H9 (cell line): Measurements from ENCODE around the gene MAML3. TPM values are rescaled to one million over a fixed set of nuclear protein-coding genes. Genes with fewer than 3 reads are reported as not detected.

Experiments
- DNase-seq: peaks from one replicate; pipeline ENCODE4 v3.0.0-alpha.2; 2017
- H2AFZ ChIP-seq: one replicate; pipeline ENCODE4 v1.6.1; 2013; ENCODE audit warnings: mild to moderate bottlenecking, low read length, control low read depth, moderate library complexity
- H2AK5ac ChIP-seq: 2 replicates; pipeline ENCODE4 v1.6.1; 2013; ENCODE audit warnings: low read length, control low read depth, mixed read lengths; ENCODE audit not compliant: insufficient read length
- H2BK120ac ChIP-seq: one replicate; pipeline ENCODE4 v1.6.1; 2013; ENCODE audit warnings: low read depth, mild to moderate bottlenecking, low read length, control low read depth, inconsistent platforms; ENCODE audit not compliant: poor library complexity, severe bottlenecking
- H2BK12ac ChIP-seq: 2 replicates; pipeline ENCODE4 v1.6.1; 2013; ENCODE audit warnings: low read length, control low read depth, mixed read lengths, low read depth; ENCODE audit not compliant: insufficient read length
- H2BK15ac ChIP-seq: 2 replicates; pipeline ENCODE4 v1.6.1; 2013; ENCODE audit warnings: low read depth, low read length, control low read depth
- H2BK20ac ChIP-seq: one replicate; pipeline ENCODE4 v1.6.1; 2013; ENCODE audit warnings: low read depth, mild to moderate bottlenecking, low read length, control low read depth, inconsistent platforms; ENCODE audit not compliant: poor library complexity, severe bottlenecking
- H2BK5ac ChIP-seq: 2 replicates; pipeline ENCODE4 v1.6.1; 2013; ENCODE audit warnings: low read length, control low read depth, mixed read lengths; ENCODE audit not compliant: insufficient read length
- H3K14ac ChIP-seq: 2 replicates; pipeline ENCODE4 v1.6.1; 2013; ENCODE audit warnings: low read length, control low read depth; ENCODE audit not compliant: insufficient read depth
- H3K18ac ChIP-seq: 2 replicates; pipeline ENCODE4 v1.6.1; 2013; ENCODE audit warnings: low read depth, mild to moderate bottlenecking, mixed read lengths, low read length, control low read depth; ENCODE audit not compliant: insufficient read length
- H3K23ac ChIP-seq: 2 replicates; pipeline ENCODE4 v1.6.1; 2013; ENCODE audit warnings: low read length, control low read depth, mixed read lengths, low read depth; ENCODE audit not compliant: insufficient read length
- H3K23me2 ChIP-seq: 2 replicates; pipeline ENCODE4 v1.6.1; 2013; ENCODE audit warnings: low read depth, mild to moderate bottlenecking, mixed read lengths, low read length, control low read depth; ENCODE audit not compliant: insufficient read length, poor library complexity, severe bottlenecking
- H3K27ac ChIP-seq: 2 replicates; pipeline ENCODE4 v1.5.1; 2013; ENCODE audit warnings: low read length, control low read depth, mixed read lengths, low read depth; ENCODE audit not compliant: insufficient read length
- H3K27me3 ChIP-seq: 2 replicates; pipeline ENCODE4 v1.6.1; 2013; ENCODE audit warnings: low read length, control low read depth, inconsistent platforms; ENCODE audit not compliant: insufficient read depth
- H3K4ac ChIP-seq: 2 replicates; pipeline ENCODE4 v1.6.1; 2013; ENCODE audit warnings: low read depth, mild to moderate bottlenecking, control low read depth, inconsistent platforms, low read length, moderate library complexity
- H3K4me1 ChIP-seq: 2 replicates; pipeline ENCODE4 v1.6.1; 2013; ENCODE audit warnings: low read length, control low read depth, inconsistent platforms; ENCODE audit not compliant: insufficient read depth
- H3K4me2 ChIP-seq: 2 replicates; pipeline ENCODE4 v1.6.1; 2013; ENCODE audit warnings: low read length, control low read depth, mixed read lengths; ENCODE audit not compliant: insufficient read length, insufficient read depth
- H3K56ac ChIP-seq: 2 replicates; pipeline ENCODE4 v1.6.1; 2013; ENCODE audit warnings: low read depth, mild to moderate bottlenecking, mixed read lengths, low read length, control low read depth; ENCODE audit not compliant: insufficient read length
- H3K79me1 ChIP-seq: 2 replicates; pipeline ENCODE4 v1.6.1; 2013; ENCODE audit warnings: low read depth, mild to moderate bottlenecking, moderate library complexity, low read length, control low read depth, inconsistent platforms; ENCODE audit not compliant: insufficient read depth, poor library complexity, severe bottlenecking
- H3K79me2 ChIP-seq: 2 replicates; pipeline ENCODE4 v1.6.1; 2013; ENCODE audit warnings: low read length, control low read depth, inconsistent platforms; ENCODE audit not compliant: insufficient read depth
- H3K9ac ChIP-seq: 2 replicates; pipeline ENCODE4 v1.6.1; 2013; ENCODE audit warnings: low read length, control low read depth, mixed read lengths; ENCODE audit not compliant: insufficient read length; ENCODE audit errors: extremely low read depth
- H3K9me3 ChIP-seq: one replicate; pipeline ENCODE4 v1.6.1; 2013; ENCODE audit warnings: low read depth, low read length, inconsistent platforms; ENCODE audit not compliant: control insufficient read depth
- H3T11ph ChIP-seq: one replicate; pipeline ENCODE4 v1.6.1; 2013; ENCODE audit warnings: mild to moderate bottlenecking, low read length, control low read depth, inconsistent platforms
- H4K20me1 ChIP-seq: one replicate; pipeline ENCODE4 v1.6.1; 2013; ENCODE audit not compliant: control insufficient read depth, insufficient read length, insufficient read depth
- H4K5ac ChIP-seq: 2 replicates; pipeline ENCODE4 v1.6.1; 2013; ENCODE audit warnings: low read depth, mild to moderate bottlenecking, mixed read lengths, low read length, control low read depth; ENCODE audit not compliant: insufficient read length
- H4K8ac ChIP-seq: replicated peaks from 2 replicates; pipeline ENCODE4 v1.6.1; 2013; ENCODE audit warnings: low read length, control low read depth, mixed read lengths, low read depth; ENCODE audit not compliant: insufficient read length
- H4K91ac ChIP-seq: 2 replicates; pipeline ENCODE4 v1.6.1; 2013; ENCODE audit warnings: low read depth, mild to moderate bottlenecking, moderate library complexity, mixed read lengths, low read length, control low read depth; ENCODE audit not compliant: insufficient read length
- H3K27ac Mint-ChIP-seq, 3 experiments: 2 replicates in 2 of 3; 3 replicates in 1 of 3; pipeline ENCODE4 v1.8.0; 2020 to 2021; ENCODE audit warnings: mixed read lengths in 3 of 3, mild to moderate bottlenecking in 1 of 3, moderate library complexity in 1 of 3
- H3K27me3 Mint-ChIP-seq: 2 replicates; pipeline ENCODE4 v1.8.0; 2021; ENCODE audit warnings: low read depth, mild to moderate bottlenecking, moderate library complexity, mixed read lengths
- H3K36me3 Mint-ChIP-seq, 3 experiments: 2 replicates in 2 of 3; 3 replicates in 1 of 3; pipeline ENCODE4 v1.8.0; 2020 to 2021; ENCODE audit warnings: low read depth in 3 of 3, mixed read lengths in 3 of 3; ENCODE audit not compliant: insufficient read depth in 1 of 3
- H3K4me1 Mint-ChIP-seq, 2 experiments: 2 replicates each; pipeline ENCODE4 v1.8.0; 2020; ENCODE audit warnings: mixed read lengths in 2 of 2
- H3K4me3 Mint-ChIP-seq, 2 experiments: 2 replicates in 1 of 2; 3 replicates in 1 of 2; pipeline ENCODE4 v1.8.0; 2020 to 2021; ENCODE audit warnings: mild to moderate bottlenecking in 2 of 2, mixed read lengths in 2 of 2, moderate library complexity in 1 of 2
- H3K9me3 Mint-ChIP-seq, 2 experiments: 2 replicates in 1 of 2; 3 replicates in 1 of 2; pipeline ENCODE4 v1.8.0; 2020; ENCODE audit warnings: mild to moderate bottlenecking in 2 of 2, mixed read lengths in 2 of 2, moderate library complexity in 1 of 2
- WGBS: extraction: QIAGEN DNeasy Blood & Tissue Kit; methylation state at CpG from one replicate; pipeline ENCODE4 v1.1.7; 2013; ENCODE audit warnings: missing lambda C conversion rate, low lambda C conversion rate, mixed read lengths; ENCODE audit not compliant: insufficient read length; ENCODE audit errors: extremely low coverage; 5-methylcytosine and 5-hydroxymethylcytosine counted together
- total RNA-seq: library from RNA; stranded (reverse); gene quantifications from 2 replicates; pipeline ENCODE4 v1.2.1, GENCODE V29; 2021
- TF ChIP-seq, protein P1 (sequence below): fragments of 200-600 bp; sonication (generic); conservative IDR thresholded peaks from 3 replicates; pipeline ENCODE4 v1.8.0; 2021; ENCODE audit warnings: antibody characterized with exemption, mild to moderate bottlenecking

MAML3 gene
- total RNA-seq, 1 experiment from 2014 or later: 3.9 TPM

DNA sequence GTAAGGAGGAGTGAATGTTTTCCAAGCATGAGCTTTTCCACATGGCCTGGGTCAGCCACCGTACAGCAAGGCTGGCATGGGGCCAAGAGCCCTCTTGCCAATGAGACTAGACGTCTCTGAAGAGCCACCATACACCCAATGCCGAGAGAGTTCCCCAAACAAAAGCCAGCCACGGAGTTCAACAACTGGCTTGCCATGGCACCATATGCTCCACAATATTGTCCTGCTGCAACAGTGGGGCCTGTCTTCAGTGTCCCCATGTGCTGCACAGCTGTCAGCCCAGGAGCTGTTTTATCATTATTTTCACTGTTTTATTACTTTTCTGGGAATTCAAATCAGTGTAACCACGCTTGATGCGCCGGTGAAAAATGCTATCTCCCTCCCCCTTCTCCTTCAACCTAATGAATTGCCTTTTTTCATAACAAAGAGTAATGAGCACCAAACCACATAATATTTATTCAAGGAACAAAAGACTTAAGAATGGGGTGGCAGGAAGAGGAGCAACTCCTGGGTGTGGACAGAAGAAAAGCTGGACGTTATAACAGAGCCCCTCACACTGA, 18.4 kb downstream of the MAML3 start:
- TF ChIP-seq, protein P1, sequence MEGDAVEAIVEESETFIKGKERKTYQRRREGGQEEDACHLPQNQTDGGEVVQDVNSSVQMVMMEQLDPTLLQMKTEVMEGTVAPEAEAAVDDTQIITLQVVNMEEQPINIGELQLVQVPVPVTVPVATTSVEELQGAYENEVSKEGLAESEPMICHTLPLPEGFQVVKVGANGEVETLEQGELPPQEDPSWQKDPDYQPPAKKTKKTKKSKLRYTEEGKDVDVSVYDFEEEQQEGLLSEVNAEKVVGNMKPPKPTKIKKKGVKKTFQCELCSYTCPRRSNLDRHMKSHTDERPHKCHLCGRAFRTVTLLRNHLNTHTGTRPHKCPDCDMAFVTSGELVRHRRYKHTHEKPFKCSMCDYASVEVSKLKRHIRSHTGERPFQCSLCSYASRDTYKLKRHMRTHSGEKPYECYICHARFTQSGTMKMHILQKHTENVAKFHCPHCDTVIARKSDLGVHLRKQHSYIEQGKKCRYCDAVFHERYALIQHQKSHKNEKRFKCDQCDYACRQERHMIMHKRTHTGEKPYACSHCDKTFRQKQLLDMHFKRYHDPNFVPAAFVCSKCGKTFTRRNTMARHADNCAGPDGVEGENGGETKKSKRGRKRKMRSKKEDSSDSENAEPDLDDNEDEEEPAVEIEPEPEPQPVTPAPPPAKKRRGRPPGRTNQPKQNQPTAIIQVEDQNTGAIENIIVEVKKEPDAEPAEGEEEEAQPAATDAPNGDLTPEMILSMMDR: no peak
- H3K27ac ChIP-seq: no peak overlapping the region
- peaks cover 15% of the 10 kb centered on the region for H3K4me1 ChIP-seq
- no CpG with 5 or more reads among the region's 8 CpGs for WGBS
- no peak overlapping the region for H3K14ac ChIP-seq
- no peaks in the 10 kb centered on the region for H3K79me2 ChIP-seq
- H3K9me3 Mint-ChIP-seq: no peaks in the 10 kb centered on the region
- peak overlapping the region in 1 of 3 experiments; percentile 60; a peak in 2 of 7 replicates for H3K27ac Mint-ChIP-seq
- no peak for DNase-seq
- no peak overlapping the region for H3T11ph ChIP-seq
- H3K23ac ChIP-seq: no peak overlapping the region
- H3K27me3 ChIP-seq: no peaks in the 10 kb centered on the region
- H3K9me3 ChIP-seq: no peaks in the 10 kb centered on the region
- no peaks in the 10 kb centered on the region for H3K23me2 ChIP-seq
- H3K4me2 ChIP-seq: no peak overlapping the region
- no peak overlapping the region for H2BK5ac ChIP-seq
- no peak overlapping the region for H2BK15ac ChIP-seq
- H3K4me1 Mint-ChIP-seq: peaks cover 35 to 42% of the 10 kb centered on the region in 2 experiments
- H3K27me3 Mint-ChIP-seq: no peaks in the 10 kb centered on the region
- no peak overlapping the region for H4K91ac ChIP-seq
- H2BK20ac ChIP-seq: no peak overlapping the region
- H2AK5ac ChIP-seq: no peak overlapping the region
- H3K18ac ChIP-seq: no peak overlapping the region
- no peak overlapping the region for H3K56ac ChIP-seq
- H2BK120ac ChIP-seq: no peak overlapping the region
- H4K8ac ChIP-seq: no peak overlapping the region
- H4K5ac ChIP-seq: no peak overlapping the region
- peaks cover 0 to 5% (median 0%) of the 10 kb centered on the region in 3 experiments; a peak in 2 of 7 replicates for H3K36me3 Mint-ChIP-seq
- H3K4ac ChIP-seq: no peak overlapping the region
- no peaks in the 10 kb centered on the region for H3K79me1 ChIP-seq
- no peak overlapping the region for H2AFZ ChIP-seq
- no peak overlapping the region for H3K9ac ChIP-seq
- no peak overlapping the region for H2BK12ac ChIP-seq
- H4K20me1 ChIP-seq: no peaks in the 10 kb centered on the region
- H3K4me3 Mint-ChIP-seq: no peak overlapping the region
